Left lung (tissue), 10 donors: ENCODE measurements around the gene EXT2. TPM values are rescaled to one million over a fixed set of nuclear protein-coding genes. Genes with fewer than 3 reads are reported as not detected.
A peak's percentile ranks its signal among the peaks of the same experiment; 100 is the strongest.

Source experiments
- ATAC-seq: fragments of 200-7000 bp; cut with Tn5 transposase; one replicate; pipeline ENCODE4 v1.9.1; 2020; ENCODE audit warnings: moderate library complexity
- DNase-seq, 4 donors: peaks; one replicate each; pipeline ENCODE4 v3.0.0-alpha.2; 2013 to 2020
- H3K27ac ChIP-seq, 2 donors: fragments of 200-600 bp; sonication (generic) in 1 of 2; one replicate each; pipeline versions ENCODE4 v1.5.0 to v1.8.0; 2020 to 2021
- H3K27me3 ChIP-seq, 2 donors: fragments of 200-600 bp; sonication (generic) in 1 of 2; one replicate each; pipeline versions ENCODE4 v1.5.0 to v1.8.0; 2020 to 2021
- H3K36me3 ChIP-seq, 2 donors: fragments of 200-600 bp; sonication (generic) in 1 of 2; one replicate each; pipeline versions ENCODE4 v1.5.0 to v1.8.0; 2020 to 2021
- H3K4me1 ChIP-seq, 2 donors: fragments of 200-600 bp; one replicate each; pipeline ENCODE4 v1.8.0; 2021
- H3K4me3 ChIP-seq, 2 donors: fragments of 200-600 bp; sonication (generic) in 1 of 2; one replicate each; pipeline versions ENCODE4 v1.5.0 to v1.8.0; 2020 to 2021; ENCODE audit warnings: mild to moderate bottlenecking in 1 of 2
- H3K9me3 ChIP-seq, 2 donors: fragments of 200-600 bp; sonication (generic) in 1 of 2; one replicate each; pipeline versions ENCODE4 v1.5.0 to v1.8.0; 2020 to 2021
- intact Hi-C, 2 donors: fragments of 100-400 bp; cut with DNase I; formaldehyde crosslinking; loops; one replicate each; pipeline versions ENCODE4 v1.11.2 to v1.14.2; 2022
- polyA plus RNA-seq, 6 donors: library from polyadenylated mRNA; unstranded; fragments of 120-200 nt; gene quantifications; one replicate each; pipeline ENCODE4 v1.2.1, GENCODE V29; 2013; ENCODE audit not compliant: insufficient read length in 6 of 6
- total RNA-seq, 2 donors: library from RNA; stranded (reverse); fragmentation: NEBNext Ultra II Directional; extraction: Animal tissue kit (Norgen Biotek cat#: 25700); gene quantifications; one replicate each; pipeline ENCODE4 v1.2.1, GENCODE V29; 2021
- TF ChIP-seq, protein P1 (sequence below), 2 donors: fragments of 200-600 bp; sonication (generic) in 1 of 2; IDR thresholded peaks; one replicate each; pipeline versions ENCODE4 v1.5.0 to v1.8.0; 2021; ENCODE audit warnings: antibody characterized with exemption in 2 of 2
- donor health status: DM: no; HTN: yes; CAD: no.
- donor health status: DM: no; HTN: no; CAD: no.

EXT2 gene
- total and polyA plus RNA-seq, 8 donors, result 56.4 to 85.0 (median 76.8) TPM

DNA sequence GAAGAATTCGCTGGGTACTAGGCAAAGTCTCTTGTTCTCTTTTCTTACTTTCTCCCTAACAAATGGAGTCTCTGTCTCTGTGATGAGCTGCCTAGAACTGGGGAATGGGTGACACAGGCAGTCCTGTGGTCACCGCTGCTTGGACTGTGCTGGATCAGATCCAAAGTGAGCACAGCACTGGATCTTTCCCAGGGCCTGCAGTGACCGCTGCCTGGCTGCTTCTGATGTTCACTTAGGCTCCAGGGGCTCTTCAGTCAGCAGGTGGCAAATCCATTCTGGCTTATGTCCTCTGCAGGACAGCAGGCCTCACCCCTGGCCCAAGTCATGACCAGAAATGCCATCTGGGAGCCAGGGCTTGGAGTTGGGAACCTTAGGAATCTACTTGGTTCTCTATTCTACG is 61.5 kb downstream of the EXT2 start:
- Histone ChIP-seq H3K4me3 (no peak overlapping the region), H3K27me3 (no peaks in the 10 kb centered on the region), H3K36me3 (peaks cover 0 to 15% of the 10 kb centered on the region in 2 donors), H3K27ac (no peak overlapping the region), H3K9me3 (no peaks in the 10 kb centered on the region), H3K4me1 (no peaks in the 10 kb centered on the region)
- no peak for ATAC-seq
- no peak for DNase-seq
- intact Hi-C loops, result no loop called here
- TF ChIP-seq, protein P1, sequence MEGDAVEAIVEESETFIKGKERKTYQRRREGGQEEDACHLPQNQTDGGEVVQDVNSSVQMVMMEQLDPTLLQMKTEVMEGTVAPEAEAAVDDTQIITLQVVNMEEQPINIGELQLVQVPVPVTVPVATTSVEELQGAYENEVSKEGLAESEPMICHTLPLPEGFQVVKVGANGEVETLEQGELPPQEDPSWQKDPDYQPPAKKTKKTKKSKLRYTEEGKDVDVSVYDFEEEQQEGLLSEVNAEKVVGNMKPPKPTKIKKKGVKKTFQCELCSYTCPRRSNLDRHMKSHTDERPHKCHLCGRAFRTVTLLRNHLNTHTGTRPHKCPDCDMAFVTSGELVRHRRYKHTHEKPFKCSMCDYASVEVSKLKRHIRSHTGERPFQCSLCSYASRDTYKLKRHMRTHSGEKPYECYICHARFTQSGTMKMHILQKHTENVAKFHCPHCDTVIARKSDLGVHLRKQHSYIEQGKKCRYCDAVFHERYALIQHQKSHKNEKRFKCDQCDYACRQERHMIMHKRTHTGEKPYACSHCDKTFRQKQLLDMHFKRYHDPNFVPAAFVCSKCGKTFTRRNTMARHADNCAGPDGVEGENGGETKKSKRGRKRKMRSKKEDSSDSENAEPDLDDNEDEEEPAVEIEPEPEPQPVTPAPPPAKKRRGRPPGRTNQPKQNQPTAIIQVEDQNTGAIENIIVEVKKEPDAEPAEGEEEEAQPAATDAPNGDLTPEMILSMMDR (IDR thresholded peaks at IDR 0.05), result no peak

DNA sequence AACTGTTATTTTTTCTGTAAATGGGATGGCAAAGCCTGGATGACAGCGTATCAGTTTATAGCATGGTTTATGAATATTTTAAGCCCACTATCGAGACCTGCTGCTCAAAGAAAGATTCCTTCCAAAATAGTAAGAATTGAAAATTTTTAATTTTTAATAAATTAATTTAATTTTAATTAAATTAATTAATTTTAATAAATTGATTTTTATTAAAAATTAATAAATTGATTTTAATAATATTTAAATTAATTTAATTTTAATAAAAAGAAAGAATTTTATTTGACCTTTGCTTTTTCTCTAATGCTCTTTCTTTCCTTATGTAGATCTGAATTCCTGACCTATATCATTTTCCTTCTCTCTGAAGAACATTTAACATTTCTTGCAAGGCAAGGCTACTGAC is 62.9 kb downstream of the EXT2 start:
- no peak for ATAC-seq
- H3K4me3 ChIP-seq, result no peak overlapping the region

DNA sequence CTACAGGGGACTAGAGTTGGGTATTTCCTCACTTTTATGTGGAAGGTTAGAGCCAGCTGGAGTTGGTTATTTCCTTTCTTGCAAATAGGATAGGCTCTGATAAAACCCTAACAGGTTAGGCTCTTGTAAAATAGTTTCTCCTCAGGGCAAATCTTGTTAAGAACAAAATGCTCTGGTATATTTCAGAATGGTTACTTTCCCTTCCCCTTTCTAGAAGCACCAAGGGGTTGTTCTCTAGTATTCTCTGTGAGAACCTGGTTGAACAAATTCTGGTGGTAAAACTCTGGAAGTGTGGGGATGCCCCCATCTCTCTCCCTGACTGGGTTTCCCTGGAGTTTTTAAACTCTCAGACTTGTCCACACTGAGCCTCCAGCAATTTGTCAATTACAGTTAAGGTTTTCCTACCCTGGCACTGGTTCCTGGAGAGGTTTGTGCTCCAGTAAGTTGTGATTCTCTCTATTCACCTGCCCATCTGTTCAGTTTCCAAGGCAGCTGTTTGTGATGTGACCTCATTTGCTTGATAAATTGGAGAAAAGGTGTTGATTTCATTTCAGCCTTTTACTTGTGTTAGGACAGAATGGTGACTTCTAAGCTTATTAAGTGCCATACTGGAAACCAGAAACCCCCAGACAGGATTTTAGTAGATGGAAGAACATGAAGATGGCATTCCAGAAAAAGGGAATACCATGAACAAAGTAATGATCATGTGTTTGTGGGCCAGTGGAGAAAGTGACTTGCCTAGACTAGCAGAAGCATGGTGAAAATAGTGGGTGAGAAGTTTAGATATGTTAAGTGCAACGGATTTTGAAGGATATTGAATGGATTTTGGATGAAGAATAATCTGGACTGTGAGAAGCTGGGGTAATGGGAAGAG is 64.6 kb downstream of the EXT2 start:
- H3K4me1 ChIP-seq, result no peaks in the 10 kb centered on the region
- intact Hi-C loops, result no loop called here
- ATAC-seq (no peak), DNase-seq (no peak)
- H3K9me3 ChIP-seq, result no peaks in the 10 kb centered on the region
- H3K27ac ChIP-seq, result no peak overlapping the region
- TF ChIP-seq, protein P1 (IDR thresholded peaks at IDR 0.05), result no peak
- no peak overlapping the region for H3K4me3 ChIP-seq
- H3K36me3 ChIP-seq, result peaks cover 0 to 12% of the 10 kb centered on the region in 2 donors
- no peaks in the 10 kb centered on the region for H3K27me3 ChIP-seq

More for the DNA sequence above, 62.9 kb downstream of the EXT2 start:
- intact Hi-C loops, result no loop called here
- H3K36me3 ChIP-seq, result peaks cover 0 to 12% of the 10 kb centered on the region in 2 donors
- no peaks in the 10 kb centered on the region for H3K4me1 ChIP-seq
- no peaks in the 10 kb centered on the region for H3K9me3 ChIP-seq
- H3K27me3 ChIP-seq, result no peaks in the 10 kb centered on the region
- no peak overlapping the region for H3K27ac ChIP-seq
- TF ChIP-seq, protein P1 (IDR thresholded peaks at IDR 0.05), result no peak
- DNase-seq, result no peak

DNA sequence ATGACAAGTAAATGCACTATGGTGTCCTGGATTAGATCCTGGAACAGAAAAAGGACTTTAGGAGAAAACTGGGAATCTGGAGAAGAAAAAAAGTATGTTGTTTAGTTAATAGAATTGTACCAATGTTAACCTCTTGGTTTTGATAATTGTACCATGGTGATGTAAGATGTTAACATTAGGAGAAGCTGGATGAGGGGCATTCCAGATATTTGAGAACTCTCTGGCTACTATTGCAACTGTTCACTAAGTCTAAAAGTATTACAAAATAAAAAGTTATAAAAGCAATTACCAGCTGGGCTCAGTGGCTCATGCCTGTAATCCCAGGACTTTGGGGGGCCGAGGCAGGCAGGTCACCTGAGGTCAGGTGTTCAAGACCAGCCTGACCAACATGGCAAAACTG is 66.5 kb downstream of the EXT2 start:
- Histone ChIP-seq H3K36me3 (peaks cover 0 to 10% of the 10 kb centered on the region in 2 donors), H3K9me3 (no peaks in the 10 kb centered on the region), H3K4me1 (no peaks in the 10 kb centered on the region), H3K27ac (no peak overlapping the region), H3K4me3 (no peak overlapping the region), H3K27me3 (no peaks in the 10 kb centered on the region)
- ATAC-seq, result no peak
- DNase-seq, result peak in 1 of 4 donors; percentile 17
- intact Hi-C loops, result no loop called here
- TF ChIP-seq, protein P1 (IDR thresholded peaks at IDR 0.05), result no peak

DNA sequence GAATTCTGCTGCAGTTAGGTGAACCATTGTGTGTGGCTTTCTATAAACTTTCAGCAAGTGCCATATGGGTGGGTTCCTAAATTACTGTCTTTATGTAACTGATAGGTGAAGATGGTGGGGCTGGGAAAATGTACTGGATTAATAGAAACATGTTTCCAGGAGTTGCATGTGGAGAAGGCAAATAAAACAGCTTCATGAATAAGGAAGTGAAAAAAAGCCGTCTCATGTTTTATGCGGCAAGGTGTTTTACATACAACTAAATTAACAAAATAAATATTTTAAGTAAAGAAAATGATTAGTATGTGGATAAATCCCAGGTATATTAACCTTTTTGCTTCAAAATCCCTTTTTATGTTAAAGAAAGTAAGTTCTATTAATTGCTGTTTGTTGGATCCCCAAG is 67.2 kb downstream of the EXT2 start:
- H3K4me3 ChIP-seq, result no peak overlapping the region
- H3K9me3 ChIP-seq, result no peaks in the 10 kb centered on the region
- intact Hi-C loops, result no loop called here
- no peak overlapping the region for H3K27ac ChIP-seq
- no peaks in the 10 kb centered on the region for H3K27me3 ChIP-seq
- ATAC-seq (no peak), DNase-seq (no peak)
- no peaks in the 10 kb centered on the region for H3K4me1 ChIP-seq
- peaks cover 0 to 4% of the 10 kb centered on the region in 2 donors for H3K36me3 ChIP-seq
- TF ChIP-seq, protein P1 (IDR thresholded peaks at IDR 0.05), result no peak
